ENCODE results near the gene MADCAM1.

The MADCAM1 gene

DNA sequence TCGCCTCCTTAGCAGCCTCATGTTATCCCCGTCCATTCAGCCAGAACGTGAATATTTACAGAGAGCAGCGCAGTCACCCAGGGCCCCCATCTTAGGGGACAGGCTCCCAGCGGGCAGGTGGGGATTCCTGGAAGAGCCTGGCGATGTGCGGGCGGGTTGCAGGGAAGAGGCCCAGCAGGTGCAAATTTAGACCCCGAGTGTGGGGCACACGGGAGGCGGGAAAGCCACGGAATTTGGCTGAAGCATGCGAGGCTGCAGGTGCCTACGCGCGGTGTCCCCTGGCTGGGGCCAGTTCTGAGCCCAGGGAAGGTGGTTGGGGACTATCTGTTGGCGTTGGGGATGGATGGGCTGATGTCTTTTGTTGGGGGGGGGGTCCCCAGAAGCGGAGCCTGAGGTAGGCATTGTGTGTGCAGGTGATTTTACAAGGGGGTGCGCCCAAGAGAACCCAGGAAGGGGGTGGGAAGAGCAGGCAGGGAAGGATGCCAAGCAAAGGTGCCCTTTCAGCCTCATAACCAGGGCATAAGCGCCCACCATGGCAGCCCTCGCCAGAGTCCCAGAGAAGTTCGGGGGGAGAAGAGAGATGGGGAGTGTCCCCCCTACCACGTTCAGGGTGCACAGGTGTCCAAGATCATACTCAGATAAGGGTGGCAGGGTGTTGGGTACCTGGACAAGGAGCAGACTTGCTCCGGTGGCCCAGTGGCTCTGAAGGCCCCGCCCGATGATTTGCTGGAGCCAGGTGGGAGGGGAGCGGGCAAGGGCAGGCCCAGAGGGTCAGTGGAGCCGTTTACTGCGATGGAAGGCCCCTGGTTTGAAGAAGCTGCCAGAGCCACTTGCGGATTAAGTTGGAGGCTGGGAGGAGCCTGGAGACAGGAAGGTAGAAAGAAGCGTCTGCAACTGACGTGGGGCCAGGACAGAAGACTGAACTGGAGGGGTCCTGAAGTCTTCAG lies 12.2 kb downstream of the MADCAM1 start:
- DNase-seq: no peak
- TF ChIP-seq, protein P1, sequence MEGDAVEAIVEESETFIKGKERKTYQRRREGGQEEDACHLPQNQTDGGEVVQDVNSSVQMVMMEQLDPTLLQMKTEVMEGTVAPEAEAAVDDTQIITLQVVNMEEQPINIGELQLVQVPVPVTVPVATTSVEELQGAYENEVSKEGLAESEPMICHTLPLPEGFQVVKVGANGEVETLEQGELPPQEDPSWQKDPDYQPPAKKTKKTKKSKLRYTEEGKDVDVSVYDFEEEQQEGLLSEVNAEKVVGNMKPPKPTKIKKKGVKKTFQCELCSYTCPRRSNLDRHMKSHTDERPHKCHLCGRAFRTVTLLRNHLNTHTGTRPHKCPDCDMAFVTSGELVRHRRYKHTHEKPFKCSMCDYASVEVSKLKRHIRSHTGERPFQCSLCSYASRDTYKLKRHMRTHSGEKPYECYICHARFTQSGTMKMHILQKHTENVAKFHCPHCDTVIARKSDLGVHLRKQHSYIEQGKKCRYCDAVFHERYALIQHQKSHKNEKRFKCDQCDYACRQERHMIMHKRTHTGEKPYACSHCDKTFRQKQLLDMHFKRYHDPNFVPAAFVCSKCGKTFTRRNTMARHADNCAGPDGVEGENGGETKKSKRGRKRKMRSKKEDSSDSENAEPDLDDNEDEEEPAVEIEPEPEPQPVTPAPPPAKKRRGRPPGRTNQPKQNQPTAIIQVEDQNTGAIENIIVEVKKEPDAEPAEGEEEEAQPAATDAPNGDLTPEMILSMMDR (IDR thresholded peaks at IDR 0.05): no peak
- Mint-ChIP-seq H3K27ac (peak overlapping the region; percentile 83), H3K9me3 (no peaks in the 10 kb centered on the region), H3K4me1 (peaks cover 54% of the 10 kb centered on the region), H3K36me3 (ENCODE audit: low read depth) (peaks cover 18% of the 10 kb centered on the region), H3K27me3 (ENCODE audit: low read depth, poor library complexity) (peaks cover 13% of the 10 kb centered on the region), H3K4me3 (peak overlapping the region; percentile 91)

DNA sequence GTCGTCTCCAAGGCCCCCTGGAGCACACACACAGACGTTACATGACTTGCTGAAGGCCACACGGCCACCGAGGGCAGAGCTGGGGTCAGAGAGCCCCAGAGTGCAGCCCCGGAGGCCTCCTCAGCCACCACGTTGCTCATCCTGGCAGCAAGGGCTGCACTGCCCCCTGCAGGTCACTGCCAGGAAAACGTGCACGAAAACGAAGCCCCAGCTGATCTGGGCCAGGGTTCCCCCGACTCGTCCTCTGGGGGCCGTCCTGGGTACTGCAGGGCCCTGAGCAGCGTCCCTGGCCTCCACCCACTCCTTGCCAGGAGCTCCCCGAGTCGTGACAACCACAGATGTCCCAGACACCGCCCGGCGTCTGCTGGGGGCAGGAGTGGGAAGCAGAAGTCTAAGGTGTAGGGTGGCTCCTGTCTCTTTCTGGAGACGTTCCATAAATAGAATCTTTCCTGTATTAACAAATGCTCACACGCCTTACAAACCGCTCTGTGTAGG lies 14.4 kb downstream of the MADCAM1 start:
- H3K9me3 Mint-ChIP-seq: no peaks in the 10 kb centered on the region
- TF ChIP-seq, protein P1 (IDR thresholded peaks at IDR 0.05): peak; percentile 100
- peaks cover 24% of the 10 kb centered on the region for H3K36me3 Mint-ChIP-seq (ENCODE audit: low read depth)
- H3K27me3 Mint-ChIP-seq (ENCODE audit: low read depth, poor library complexity): peaks cover 3% of the 10 kb centered on the region
- H3K27ac Mint-ChIP-seq: peak overlapping the region; percentile 69
- peaks cover 54% of the 10 kb centered on the region for H3K4me1 Mint-ChIP-seq
- H3K4me3 Mint-ChIP-seq: peak overlapping the region; percentile 67
- DNase-seq: peak; percentile 94

DNA sequence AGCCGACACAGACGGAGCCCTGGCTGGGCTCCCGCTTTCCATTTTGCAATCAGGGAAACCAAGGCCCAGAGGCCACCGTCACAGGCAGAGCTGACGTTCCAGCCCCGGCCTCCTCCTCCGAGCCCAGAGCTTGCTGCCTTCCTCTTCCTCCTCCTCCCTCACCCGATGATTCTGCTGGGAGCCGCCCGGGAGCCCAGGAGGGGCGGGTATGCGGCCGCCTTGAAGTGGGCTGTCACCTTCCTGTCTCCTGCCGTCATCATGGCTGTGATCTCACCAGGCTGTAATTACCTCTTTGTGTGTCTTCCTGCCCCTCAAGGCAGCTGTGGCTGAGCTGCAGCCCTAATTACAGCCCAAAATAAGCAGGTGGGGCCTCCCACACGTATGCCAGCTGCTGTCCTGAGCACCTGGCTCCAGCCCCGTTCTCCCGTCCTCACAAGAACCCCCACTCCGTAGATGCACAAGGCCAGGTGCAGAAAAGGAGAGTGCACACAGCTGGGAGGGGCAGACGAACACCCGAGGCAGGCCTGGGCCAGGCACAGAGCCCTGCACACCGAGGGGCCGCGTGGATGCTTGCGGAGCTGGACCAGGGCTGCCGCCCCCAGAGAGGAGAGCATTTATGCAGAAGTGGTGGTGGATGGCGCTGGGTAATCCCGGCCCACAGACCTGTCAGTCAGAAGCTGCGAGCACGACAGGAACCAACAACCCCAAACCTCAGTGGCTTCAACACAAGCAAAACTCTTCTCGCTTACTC lies 15.0 kb downstream of the MADCAM1 start:
- H3K27me3 Mint-ChIP-seq (ENCODE audit: low read depth, poor library complexity): peaks cover 3% of the 10 kb centered on the region
- H3K4me1 Mint-ChIP-seq: peaks cover 59% of the 10 kb centered on the region
- H3K36me3 Mint-ChIP-seq (ENCODE audit: low read depth): peaks cover 24% of the 10 kb centered on the region
- peak overlapping the region; percentile 67 for H3K4me3 Mint-ChIP-seq
- TF ChIP-seq, protein P1 (IDR thresholded peaks at IDR 0.05): no peak
- H3K27ac Mint-ChIP-seq: peak overlapping the region; percentile 69
- DNase-seq: no peak
- no peaks in the 10 kb centered on the region for H3K9me3 Mint-ChIP-seq

DNA sequence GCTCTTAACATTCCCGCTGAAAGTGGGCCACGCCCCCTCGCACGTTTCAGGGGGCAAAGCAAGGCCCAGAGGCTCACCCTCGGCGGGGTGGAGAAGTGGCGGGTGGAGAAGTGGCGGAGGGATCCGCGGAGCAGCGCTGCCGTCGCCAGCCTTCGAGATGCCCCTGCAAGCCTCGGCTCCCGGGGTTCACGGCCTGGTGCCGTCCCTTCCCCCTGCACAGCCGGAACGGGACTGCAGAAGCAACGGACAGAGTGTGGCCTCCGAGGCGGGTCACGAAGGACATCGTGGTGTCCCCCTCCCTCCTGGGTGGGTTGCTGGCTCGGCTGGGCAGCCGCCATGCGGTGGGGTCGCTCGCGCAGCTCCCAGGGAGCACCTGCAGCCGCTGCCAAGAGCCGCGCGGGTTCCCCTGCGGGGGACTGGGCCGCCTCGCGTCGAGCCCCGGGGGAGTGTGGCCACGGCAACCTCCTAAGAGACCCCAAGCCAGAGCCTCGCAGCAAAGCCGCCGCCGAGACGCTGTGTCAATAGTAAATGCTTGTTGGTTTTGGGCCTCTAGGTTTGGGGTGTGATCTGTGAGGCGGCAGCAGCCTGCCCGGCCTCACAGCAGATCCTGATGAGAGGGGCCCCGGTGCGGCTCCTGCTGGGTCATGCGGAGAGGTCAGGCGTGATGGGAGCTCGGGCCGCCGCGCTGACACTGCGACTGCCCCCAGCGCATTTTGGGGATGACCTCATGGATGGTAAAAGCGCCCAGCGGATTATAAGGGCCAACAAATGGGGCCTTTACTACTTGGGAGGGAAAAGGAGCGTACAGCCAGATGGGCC lies 16.5 kb downstream of the MADCAM1 start:
- H3K27me3 Mint-ChIP-seq (ENCODE audit: low read depth, poor library complexity): peaks cover 3% of the 10 kb centered on the region

More for the DNA sequence above, 16.5 kb downstream of the MADCAM1 start:
- TF ChIP-seq, protein P1 (IDR thresholded peaks at IDR 0.05): no peak
- Mint-ChIP-seq H3K36me3 (ENCODE audit: low read depth) (peaks cover 24% of the 10 kb centered on the region), H3K4me3 (no peak overlapping the region), H3K27ac (peak overlapping the region; percentile 45), H3K4me1 (peaks cover 68% of the 10 kb centered on the region), H3K9me3 (no peaks in the 10 kb centered on the region)
- peak; percentile 63 for DNase-seq
